CD14-positive monocyte (primary cell): ENCODE measurements around the gene WASHC4. TPM values are rescaled to one million over a fixed set of nuclear protein-coding genes. Genes with fewer than 3 reads are reported as not detected.

Experiments
- DNase-seq, 3 donors: peaks; one replicate each; pipeline ENCODE4 v3.0.0-alpha.2; 2011 to 2022
- H2AFZ ChIP-seq: 2 replicates; pipeline ENCODE4 v1.6.0; 2012; ENCODE audit warnings: mild to moderate bottlenecking, low read depth, low read length, inconsistent platforms; ENCODE audit not compliant: insufficient read depth, poor library complexity, severe bottlenecking
- H3K27ac ChIP-seq, 2 donors: 1 replicate in 1 of 2; 2 replicates in 1 of 2; pipeline ENCODE4 v1.5.1; 2012 to 2013; ENCODE audit warnings: low read length in 2 of 2, control low read depth in 1 of 2, inconsistent platforms in 1 of 2, low read depth in 1 of 2, mild to moderate bottlenecking in 1 of 2
- H3K27me3 ChIP-seq, 2 donors: one replicate each; pipeline versions ENCODE4 v1.6.0 to v1.6.1; 2011 to 2013; ENCODE audit warnings: low read length in 2 of 2; ENCODE audit not compliant: control insufficient read depth in 2 of 2, insufficient read depth in 2 of 2
- H3K36me3 ChIP-seq, 2 donors: replicated peaks in 1 of 2; 1 replicate in 1 of 2; 2 replicates in 1 of 2; pipeline versions ENCODE4 v1.5.1 to v1.6.1; 2012 to 2013; ENCODE audit warnings: low read length in 2 of 2, control low read depth in 1 of 2, inconsistent platforms in 1 of 2, mild to moderate bottlenecking in 1 of 2; ENCODE audit not compliant: insufficient read depth in 2 of 2, control insufficient read depth in 1 of 2
- H3K4me1 ChIP-seq, 2 donors: 1 replicate in 1 of 2; 2 replicates in 1 of 2; pipeline versions ENCODE4 v1.5.1 to v1.6.1; 2012 to 2013; ENCODE audit warnings: low read length in 2 of 2, control low read depth in 1 of 2, inconsistent platforms in 1 of 2, mild to moderate bottlenecking in 1 of 2, moderate library complexity in 1 of 2; ENCODE audit not compliant: insufficient read depth in 2 of 2, control insufficient read depth in 1 of 2
- H3K4me2 ChIP-seq: replicated peaks from 2 replicates; pipeline ENCODE3; 2012; ENCODE audit warnings: low read length, moderate library complexity, mild to moderate bottlenecking; ENCODE audit not compliant: poor library complexity, severe bottlenecking; ENCODE audit errors: extremely low read depth
- H3K4me3 ChIP-seq, 3 experiments: fragments of 200-600 bp in 1 of 3; sonication (generic) in 1 of 3; replicated peaks in 1 of 3; 1 replicate in 2 of 3; 2 replicates in 1 of 3; pipeline ENCODE4 v1.5.1; 2011 to 2013; ENCODE audit warnings: low read length in 3 of 3, mild to moderate bottlenecking in 3 of 3, control low read depth in 2 of 3, low read depth in 2 of 3, inconsistent platforms in 1 of 3, moderate library complexity in 1 of 3
- H3K79me2 ChIP-seq: 2 replicates; pipeline ENCODE4 v1.6.0; 2012; ENCODE audit warnings: mild to moderate bottlenecking, control low read depth, inconsistent platforms, low read length, moderate library complexity; ENCODE audit not compliant: insufficient read depth
- H3K9ac ChIP-seq: 2 replicates; pipeline ENCODE4 v1.6.0; 2017; ENCODE audit warnings: low read length, mild to moderate bottlenecking; ENCODE audit not compliant: insufficient read depth, poor library complexity, severe bottlenecking
- H3K9me3 ChIP-seq, 2 donors: replicated peaks in 1 of 2; 1 replicate in 1 of 2; 2 replicates in 1 of 2; pipeline versions ENCODE4 v1.5.1 to v1.6.1; 2012 to 2013; ENCODE audit warnings: low read length in 2 of 2, control low read depth in 1 of 2; ENCODE audit not compliant: control insufficient read depth in 1 of 2, insufficient read depth in 1 of 2
- H4K20me1 ChIP-seq: 2 replicates; pipeline ENCODE4 v1.6.0; 2012; ENCODE audit warnings: mild to moderate bottlenecking, low read length, control low read depth, moderate library complexity; ENCODE audit not compliant: insufficient read depth
- H3K27ac Mint-ChIP-seq, 7 donors: one replicate each; pipeline ENCODE4 v1.8.0; 2020; ENCODE audit warnings: mild to moderate bottlenecking in 7 of 7, mixed read lengths in 7 of 7, moderate library complexity in 6 of 7, inconsistent platforms in 2 of 7
- H3K27me3 Mint-ChIP-seq, 3 donors: one replicate each; pipeline ENCODE4 v1.8.0; 2021 to 2022; ENCODE audit warnings: low read depth in 3 of 3, mild to moderate bottlenecking in 3 of 3, mixed read lengths in 3 of 3, moderate library complexity in 3 of 3, inconsistent platforms in 1 of 3
- H3K36me3 Mint-ChIP-seq, 2 donors: one replicate each; pipeline ENCODE4 v1.8.0; 2020; ENCODE audit warnings: mixed read lengths in 2 of 2, inconsistent platforms in 1 of 2, mild to moderate bottlenecking in 1 of 2
- H3K4me1 Mint-ChIP-seq: one replicate; pipeline ENCODE4 v1.8.0; 2020; ENCODE audit warnings: mild to moderate bottlenecking, mixed read lengths
- H3K4me3 Mint-ChIP-seq, 2 donors: one replicate each; pipeline ENCODE4 v1.8.0; 2020; ENCODE audit warnings: mild to moderate bottlenecking in 2 of 2, mixed read lengths in 2 of 2, moderate library complexity in 1 of 2
- H3K9me3 Mint-ChIP-seq, 7 donors: one replicate each; pipeline ENCODE4 v1.8.0; 2020 to 2022; ENCODE audit warnings: mixed read lengths in 7 of 7, mild to moderate bottlenecking in 6 of 7, moderate library complexity in 6 of 7, inconsistent platforms in 2 of 7
- CTCF ChIP-seq: fragments of 200-600 bp; IDR thresholded peaks from one replicate; pipeline ENCODE4 v1.8.0; 2022; ENCODE audit warnings: antibody characterized with exemption, mild to moderate bottlenecking
- WGBS: methylation state at CpG from one replicate; pipeline ENCODE4 v1.1.5; 2013; ENCODE audit warnings: missing lambda C conversion rate; ENCODE audit not compliant: insufficient coverage; 5-methylcytosine and 5-hydroxymethylcytosine counted together
- intact Hi-C, 2 donors: fragments of 100-400 bp; cut with micrococcal nuclease; formaldehyde crosslinking; loops; one replicate each; pipeline versions ENCODE4 v1.15.0 to v1.15.1; 2023
- polyA plus RNA-seq, 3 donors: library from polyadenylated mRNA; depleted of rRNA in 1 of 3; unstranded in 2 of 3; stranded (reverse) in 1 of 3; fragments of 300-500 nt in 2 of 3; fragments of >200 nt in 1 of 3; fragmentation: Illumina TruSeq in 2 of 3; gene quantifications; 1 replicate in 2 of 3; 2 replicates in 1 of 3; pipeline ENCODE4 v1.2.3, GENCODE V29; 2012 to 2021

WASHC4 gene
- polyA plus RNA-seq, 3 donors: 62.6 to 95.3 (median 69.0) TPM

GRCh38 chr12:105142259-105142658 lies 34.7 kb downstream of the WASHC4 start:
- Histone ChIP-seq H3K9ac (no peak overlapping the region), H3K4me3 (no peak overlapping the region), H3K4me1 (no peaks in the 10 kb centered on the region), H3K4me2 (no peak overlapping the region), H3K79me2 (peaks cover 17% of the 10 kb centered on the region), H3K27me3 (no peaks in the 10 kb centered on the region), H2AFZ (no peak overlapping the region), H3K36me3 (peaks cover 88 to 98% of the 10 kb centered on the region in 2 donors), H4K20me1 (peaks cover 99% of the 10 kb centered on the region), H3K27ac (no peak overlapping the region), H3K9me3 (no peaks in the 10 kb centered on the region)
- no peaks in the 10 kb centered on the region for H3K9me3 Mint-ChIP-seq
- H3K4me1 Mint-ChIP-seq: no peaks in the 10 kb centered on the region
- WGBS: no CpG with 5 or more reads among the region's 3 CpGs
- intact Hi-C loops: no loop called here
- H3K36me3 Mint-ChIP-seq: peaks cover 71 to 79% of the 10 kb centered on the region in 2 donors
- H3K4me3 Mint-ChIP-seq: no peak overlapping the region
- H3K27ac Mint-ChIP-seq: no peak overlapping the region
- no peak for TF ChIP-seq CTCF
- H3K27me3 Mint-ChIP-seq: no peaks in the 10 kb centered on the region
- DNase-seq: no peak

- H3K27me3 ChIP-seq: no peaks in the 10 kb centered on the region
- H3K27ac ChIP-seq: no peak overlapping the region
- Mint-ChIP-seq H3K4me3 (no peak overlapping the region), H3K4me1 (no peaks in the 10 kb centered on the region), H3K27me3 (no peaks in the 10 kb centered on the region), H3K27ac (no peak overlapping the region), H3K9me3 (no peaks in the 10 kb centered on the region), H3K36me3 (peaks cover 74 to 86% of the 10 kb centered on the region in 2 donors)
- H3K9ac ChIP-seq: no peak overlapping the region
- no peak overlapping the region for H2AFZ ChIP-seq
- H3K4me1 ChIP-seq: no peaks in the 10 kb centered on the region
- DNase-seq: no peak
- no CpG with 5 or more reads among the region's 2 CpGs for WGBS
- intact Hi-C loops: no loop called here
- H3K36me3 ChIP-seq: peaks cover 94 to 98% of the 10 kb centered on the region in 2 donors
- peaks cover 93% of the 10 kb centered on the region for H4K20me1 ChIP-seq
- TF ChIP-seq CTCF: no peak
- H3K9me3 ChIP-seq: no peaks in the 10 kb centered on the region
- H3K79me2 ChIP-seq: peaks cover 4% of the 10 kb centered on the region
- no peak overlapping the region for H3K4me3 ChIP-seq
- H3K4me2 ChIP-seq: no peak overlapping the region
Observed at GRCh38 chr12:105156260-105156659, 48.7 kb downstream of the WASHC4 start.
